Measurements from ENCODE around the gene MBOAT1. TPM values are rescaled to one million over a fixed set of nuclear protein-coding genes. Genes with fewer than 3 reads are reported as not detected.

Gene MBOAT1
- total and polyA plus RNA-seq, 10 donors: 1.0 to 14.9 (median 11.8) TPM

GRCh38 chr6:20217891-20218290 lies 5.6 kb upstream of the MBOAT1 start:
- DNase-seq: no peak
- TF ChIP-seq POLR2A (IDR thresholded peaks at IDR 0.05): no peak
- TF ChIP-seq POLR2AphosphoS5 (IDR thresholded peaks at IDR 0.05): no peak
- no peak for TF ChIP-seq CTCF (IDR thresholded peaks at IDR 0.05 in 8 of 11, conservative IDR thresholded peaks at IDR 0.05 in 3 of 11)
- peaks cover 0 to 12% (median 9%) of the 10 kb centered on the region in 6 donors for H3K4me1 ChIP-seq
- H3K4me3 ChIP-seq: no peak overlapping the region
- H3K36me3 ChIP-seq: no peaks in the 10 kb centered on the region
- H3K27ac ChIP-seq: peak overlapping the region in 3 of 8 donors; percentile 35 to 50 (median 36)
- no peaks in the 10 kb centered on the region for H3K9me3 ChIP-seq
- intact Hi-C loops (cut with DNase I; ENCODE audit: low total_unique reads): no loop called here
- WGBS, 5 donors: 82 to 89% (median 87%) methylated on average over 2 of the region's 2 CpGs
- H3K27me3 ChIP-seq (replicated peaks in 1 of 7): no peaks in the 10 kb centered on the region

- Histone ChIP-seq H3K27me3 (replicated peaks in 1 of 7) (no peaks in the 10 kb centered on the region), H3K4me1 (peaks cover 0 to 16% (median 11%) of the 10 kb centered on the region in 6 donors), H3K27ac (peak overlapping the region in 3 of 8 donors; percentile 35 to 50 (median 36)), H3K9me3 (no peaks in the 10 kb centered on the region), H3K36me3 (no peaks in the 10 kb centered on the region), H3K4me3 (no peak overlapping the region)
- DNase-seq: no peak
- WGBS, 5 donors: 45 to 66% (median 49%) methylated on average over 5 of the region's 5 CpGs
- no peak for TF ChIP-seq CTCF (IDR thresholded peaks at IDR 0.05 in 8 of 11, conservative IDR thresholded peaks at IDR 0.05 in 3 of 11)
- TF ChIP-seq POLR2A (IDR thresholded peaks at IDR 0.05): no peak
- no peak for TF ChIP-seq POLR2AphosphoS5 (IDR thresholded peaks at IDR 0.05)
- intact Hi-C loops (cut with DNase I; ENCODE audit: low total_unique reads): no loop called here
These were observed 5.1 kb upstream of the MBOAT1 start for GRCh38 chr6:20217324-20217855.

GRCh38 chr6:20215310-20215709 lies 3.0 kb upstream of the MBOAT1 start:
- no peak for DNase-seq

More at GRCh38 chr6:20215310-20215709, 3.0 kb upstream of the MBOAT1 start:
- H3K27me3 ChIP-seq (replicated peaks in 1 of 7): peaks cover 0 to 6% (median 0%) of the 10 kb centered on the region in 7 donors
- H3K27ac ChIP-seq: no peak overlapping the region
- TF ChIP-seq POLR2AphosphoS5 (IDR thresholded peaks at IDR 0.05) (no peak), POLR2A (IDR thresholded peaks at IDR 0.05) (no peak), CTCF (IDR thresholded peaks at IDR 0.05 in 8 of 11, conservative IDR thresholded peaks at IDR 0.05 in 3 of 11) (no peak)
- H3K4me1 ChIP-seq: peaks cover 7 to 34% (median 24%) of the 10 kb centered on the region in 6 donors
- intact Hi-C loops (cut with DNase I; ENCODE audit: low total_unique reads): no loop called here
- H3K4me3 ChIP-seq: no peak overlapping the region
- no peaks in the 10 kb centered on the region for H3K36me3 ChIP-seq
- no peaks in the 10 kb centered on the region for H3K9me3 ChIP-seq
